ENCODE results near the gene UBQLN3.

UBQLN3 gene

GRCh38 chr11:5499671-5500070 lies 10.1 kb downstream of the UBQLN3 start (continued):
- TF ChIP-seq ZNF692 (tag by site-specific recombination; IDR thresholded peaks at IDR 0.05) = no peak
- no peak for TF ChIP-seq GLIS2 (tag by site-specific recombination; IDR thresholded peaks at IDR 0.05)
- no peak for TF ChIP-seq GFI1B (tag by site-specific recombination; IDR thresholded peaks at IDR 0.05)
- no peak for TF ChIP-seq ZNF19 (tag by site-specific recombination; IDR thresholded peaks at IDR 0.05; ENCODE audit: low read depth)
- TF ChIP-seq ZNF169 (tag by site-specific recombination; IDR thresholded peaks at IDR 0.05) = no peak

GRCh38 chr11:5489576-5490357 lies 20.0 kb downstream of the UBQLN3 start:
- H3K4me3 ChIP-seq (ENCODE audit: low read depth, low read length) = no peak overlapping the region
- POLR2A ChIA-PET = no interaction called here
- no peaks in the 10 kb centered on the region for H3K4me1 ChIP-seq (ENCODE audit: control insufficient read depth, insufficient read depth, low read length)
- H3K27ac ChIP-seq (ENCODE audit: extremely low read depth, low read depth, low read length) = no peak overlapping the region
- CTCF ChIA-PET = no interaction called here
- H3K36me3 ChIP-seq (ENCODE audit: control insufficient read depth in 2 of 2, insufficient read depth in 1 of 2, low read length in 2 of 2) = no peaks in the 10 kb centered on the region
- H3K9me3 ChIP-seq (ENCODE audit: control insufficient read depth, insufficient read depth, low read depth, low read length) = no peaks in the 10 kb centered on the region
- no peak for TF ChIP-seq ZNF221 (tag by site-specific recombination; IDR thresholded peaks at IDR 0.05; ENCODE audit: borderline replicate concordance)

- ChIA-PET POLR2A (no interaction called here), CTCF (no interaction called here)
- Histone ChIP-seq H3K27ac (ENCODE audit: extremely low read depth, low read depth, low read length) (no peak overlapping the region), H3K9me3 (ENCODE audit: control insufficient read depth, insufficient read depth, low read depth, low read length) (no peaks in the 10 kb centered on the region), H3K4me1 (ENCODE audit: control insufficient read depth, insufficient read depth, low read length) (no peaks in the 10 kb centered on the region), H3K4me3 (ENCODE audit: low read depth, low read length) (no peak overlapping the region), H3K36me3 (ENCODE audit: control insufficient read depth in 2 of 2, insufficient read depth in 1 of 2, low read length in 2 of 2) (no peaks in the 10 kb centered on the region)
- TF ChIP-seq EGR2 (tag by site-specific recombination; IDR thresholded peaks at IDR 0.05; ENCODE audit: low read depth) (no peak), ZNF23 (tag by site-specific recombination; IDR thresholded peaks at IDR 0.05; ENCODE audit: borderline replicate concordance) (no peak), AEBP2 (tag by site-specific recombination; IDR thresholded peaks at IDR 0.05; ENCODE audit: borderline replicate concordance) (no peak), ZNF362 (tag by site-specific recombination; IDR thresholded peaks at IDR 0.05) (no peak), ZNF843 (tag by site-specific recombination; IDR thresholded peaks at IDR 0.05) (no peak), ZNF654 (tag by site-specific recombination; IDR thresholded peaks at IDR 0.05; ENCODE audit: low read depth) (no peak), ZNF214 (tag by site-specific recombination; IDR thresholded peaks at IDR 0.05; ENCODE audit: borderline replicate concordance) (no peak), ZNF518A (tag by site-specific recombination; conservative IDR thresholded peaks at IDR 0.05; ENCODE audit: low read depth) (no peak), ZNF239 (tag by site-specific recombination; IDR thresholded peaks at IDR 0.05) (no peak), ZNF747 (tag by site-specific recombination; IDR thresholded peaks at IDR 0.05) (no peak), GLIS1 (tag by site-specific recombination; IDR thresholded peaks at IDR 0.05) (no peak), ZNF157 (tag by site-specific recombination; IDR thresholded peaks at IDR 0.05) (no peak), ZNF560 (tag by site-specific recombination; IDR thresholded peaks at IDR 0.05; ENCODE audit: borderline replicate concordance) (no peak), ZSCAN18 (tag by site-specific recombination; IDR thresholded peaks at IDR 0.05) (no peak), ZSCAN16 (tag by site-specific recombination; IDR thresholded peaks at IDR 0.05) (no peak)
Measured at GRCh38 chr11:5488798-5489399, 20.9 kb downstream of the UBQLN3 start.

All from HEK293 (cell line).